ENCODE measurements around the gene RANBP10. TPM values are rescaled to one million over a fixed set of nuclear protein-coding genes. Genes with fewer than 3 reads are reported as not detected.

Gene RANBP10
- total and polyA plus RNA-seq, 9 of the 15 experiments (the other 6 are each of a cell fraction or from before 2014, with no cell fraction given): 0.61 to 19.3 (median 5.9) TPM

- TF ChIP-seq MAX (CRISPR knock-in tag; IDR thresholded peaks at IDR 0.05) (0 out of 2 replicates have a peak, but pooled peaks have one; percentile 4), LCOR (CRISPR knock-in tag; IDR thresholded peaks at IDR 0.05) (0 out of 2 replicates have a peak, but pooled peaks have one; percentile 8)
Measured at GRCh38 chr16:67807148-67807682, 855 bp upstream of the RANBP10 start (continued).

GRCh38 chr16:67805718-67806427, 487 bp downstream of the RANBP10 start:
- H3K36me3 ChIP-seq (ENCODE audit: control insufficient read depth, insufficient read depth, low read length): peaks cover 37% of the 10 kb centered on the region; the same call in 2 of the 3 replicates
- POLR2A ChIA-PET: interaction anchor here (0.6 to 1.6 kb wide), 12 partner anchors 9 to 1363 kb away, joined by 3 to 12 read pairs (median 4); partner anchors contain the start of gene GFOD2
- H3K4me3 ChIP-seq: peak overlapping the region; percentile 98
- peaks cover 42% of the 10 kb centered on the region for H3K79me2 ChIP-seq (ENCODE audit: control insufficient read depth, insufficient read depth, low read length)
- H3K9me1 ChIP-seq (ENCODE audit: control insufficient read depth, insufficient read depth, low read length): no peaks in the 10 kb centered on the region
- H2AFZ ChIP-seq (ENCODE audit: low read depth, low read length): peak overlapping the region; percentile 85
- ATAC-seq (peak; percentile 8), DNase-seq (ENCODE audit: extremely low read depth in 1 of 4, low spot score in 3 of 4) (no peak), FAIRE-seq (no peak)
- peaks cover 15 to 23% of the 10 kb centered on the region in 2 experiments; a peak in 4 of 5 replicates for H3K4me1 ChIP-seq (replicated peaks in 1 of 2; ENCODE audit: control insufficient read depth in 2 of 2, insufficient read depth in 2 of 2, low read length in 2 of 2)
- no TSS peak for BruUV-seq (replicated peaks)
- CTCF ChIA-PET (ENCODE audit: low intra/inter-chr PET ratio): no interaction called here
- WGBS (ENCODE audit: insufficient coverage, low coverage, missing lambda C conversion rate): under 1% methylated on average over 25 of the region's 26 CpGs
- in situ Hi-C loops (cut with MboI): no loop called here
- H3K27ac ChIP-seq (ENCODE audit: extremely low read depth, low read depth, low read length): peak overlapping the region; percentile 86
- intact Hi-C loops (cut with micrococcal nuclease): loop anchor here (1.0 to 5.0 kb wide), 2 partner anchors 86 to 134 kb away; no protein-coding TSS in a partner anchor
- H3K9ac ChIP-seq (ENCODE audit: insufficient read depth in 1 of 2, low read depth in 2 of 2, low read length in 2 of 2): peak overlapping the region; percentile 95
- H3K27me3 ChIP-seq (ENCODE audit: control insufficient read depth in 2 of 2, insufficient read depth in 2 of 2, low read length in 2 of 2): no peaks in the 10 kb centered on the region
- H3K9me3 ChIP-seq (replicated peaks; ENCODE audit: control insufficient read depth, insufficient read depth, low read depth, low read length): no peaks in the 10 kb centered on the region
- H3K4me2 ChIP-seq (ENCODE audit: insufficient read depth, low read length): peak overlapping the region; percentile 92
- H4K20me1 ChIP-seq (replicated peaks; ENCODE audit: control insufficient read depth, insufficient read depth, low read length): 0 out of 2 replicates have a peak, but pooled peaks cover 5% of the 10 kb centered on the region
- TF ChIP-seq CHD1 (IDR thresholded peaks at IDR 0.05; ENCODE audit: low read length) (peak; percentile 85), HSF4 (CRISPR knock-in tag; IDR thresholded peaks at IDR 0.05; ENCODE audit: borderline replicate concordance) (no peak), E2F4 (CRISPR knock-in tag; IDR thresholded peaks at IDR 0.05; ENCODE audit: low read depth) (peak; percentile 18; the same call in 1 of the 2 replicates), ARID4B (CRISPR knock-in tag; IDR thresholded peaks at IDR 0.05) (peak; percentile 0; the same call in 1 of the 2 replicates), CBFA2T2 (conservative IDR thresholded peaks at IDR 0.05) (no peak), SMARCE1 (IDR thresholded peaks at IDR 0.05) (peak; percentile 32; the same call in 1 of the 2 replicates), ETV6 (IDR thresholded peaks at IDR 0.05; ENCODE audit: borderline replicate concordance in 1 of 2, low read depth in 2 of 2, low read length in 1 of 2) (no peak), ETV6 (CRISPR knock-in tag; IDR thresholded peaks at IDR 0.05; ENCODE audit: borderline replicate concordance) (peak; percentile 68; the same call in 1 of the 2 replicates), NFYB (IDR thresholded peaks at IDR 0.05; ENCODE audit: extremely low read depth, insufficient read length) (no peak), RAD21 (CRISPR knock-in tag; conservative IDR thresholded peaks at IDR 0.05 in 1 of 2, IDR thresholded peaks at IDR 0.05 in 1 of 2) (peak in 1 of 2 experiments; percentile 20; a peak in 1 of 4 replicates)
